Ramos (cell line): ENCODE results near the gene PSMB8.
"Not testable (repeated sequence)": the region's sequence is repeated elsewhere in the genome, so short reads cannot be mapped to it uniquely, and the experiment has no call there.

Source experiments
- in situ Hi-C: fragments of 300-500 bp; cut with MboI; formaldehyde crosslinking; loops from one replicate; pipeline ENCODE4 v1.14.3; 2022; ENCODE audit warnings: low sequenced_read_pairs; ENCODE audit not compliant: unreplicated experiment

The PSMB8 gene

GRCh38 chr6:32839356-32839755, 4.5 kb downstream of the PSMB8 start:
- in situ Hi-C loops = no loop called here

DNA sequence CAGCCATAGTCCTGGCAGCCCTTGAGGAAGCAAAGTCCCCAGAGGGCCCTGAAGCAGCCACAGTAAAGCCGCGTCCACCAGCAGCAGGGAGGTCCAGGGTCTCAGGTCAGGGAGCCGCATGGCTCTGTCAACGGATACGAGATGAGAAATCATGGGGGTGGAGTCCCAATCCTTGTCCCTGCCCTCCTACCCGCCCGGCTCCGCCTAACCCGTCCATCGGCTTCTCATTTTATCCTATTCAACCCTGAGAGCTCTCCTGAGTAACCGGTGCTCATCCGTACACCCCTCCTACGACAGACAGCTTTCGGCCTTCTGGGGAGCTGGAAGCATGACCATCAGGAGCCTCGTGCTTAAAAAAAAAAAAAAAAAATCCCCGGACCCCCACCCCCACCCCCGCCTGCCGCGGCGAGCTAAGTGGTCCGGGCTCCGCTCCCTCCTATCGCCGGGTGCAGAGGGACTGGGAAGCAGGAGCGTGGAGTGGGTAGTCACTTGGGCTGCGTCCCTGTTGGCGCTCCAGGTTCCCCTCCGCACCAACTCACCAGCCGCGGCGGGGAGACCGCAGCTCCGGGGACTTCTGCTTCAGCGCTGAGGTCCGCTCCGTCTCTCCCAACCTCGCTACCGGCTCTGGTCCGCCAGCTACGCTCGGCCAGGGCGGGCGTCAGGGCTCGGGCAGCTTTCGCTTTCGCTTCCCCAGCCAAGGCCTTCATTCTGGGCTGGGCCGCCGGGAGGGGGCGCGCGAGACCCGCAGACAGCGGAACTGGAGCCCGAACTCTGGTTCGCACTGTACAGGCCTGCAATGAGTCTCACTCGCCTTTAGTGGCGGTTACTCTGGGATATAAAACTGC, 5.5 kb downstream of the PSMB8 start, which contains the start of gene TAP2:
Gene TAP2, minus strand, starts transcription at position 626 of the 845 bp plus-strand sequence. Its CDS starts 506 bp downstream, at position 120.
- in situ Hi-C loops = no loop called here

GRCh38 chr6:32837651-32838113, 6.2 kb downstream of the PSMB8 start:
- in situ Hi-C loops = no loop called here

DNA sequence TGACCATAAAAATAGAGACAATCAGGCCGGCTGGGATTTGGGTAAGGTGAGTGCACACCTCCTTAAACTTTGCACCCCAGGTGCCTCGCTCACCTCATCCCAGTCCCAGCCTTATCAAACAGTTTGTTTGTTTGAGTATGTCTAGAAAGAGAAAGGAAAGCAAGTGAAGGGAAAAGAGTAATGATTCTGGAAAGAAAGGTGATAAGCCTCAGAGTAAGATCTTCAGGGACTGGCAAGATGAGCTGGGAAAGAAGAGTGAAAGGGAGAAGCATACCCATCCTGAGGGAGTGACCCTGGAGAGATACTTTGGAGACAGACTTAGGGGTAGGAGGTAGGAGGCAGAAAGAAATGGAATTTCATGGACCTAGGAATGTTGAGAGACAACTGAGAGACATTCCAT, 7.0 kb downstream of the PSMB8 start:
- in situ Hi-C loops = no loop called here

GRCh38 chr6:32835167-32835893, 8.5 kb downstream of the PSMB8 start:
- in situ Hi-C loops = no loop called here

DNA sequence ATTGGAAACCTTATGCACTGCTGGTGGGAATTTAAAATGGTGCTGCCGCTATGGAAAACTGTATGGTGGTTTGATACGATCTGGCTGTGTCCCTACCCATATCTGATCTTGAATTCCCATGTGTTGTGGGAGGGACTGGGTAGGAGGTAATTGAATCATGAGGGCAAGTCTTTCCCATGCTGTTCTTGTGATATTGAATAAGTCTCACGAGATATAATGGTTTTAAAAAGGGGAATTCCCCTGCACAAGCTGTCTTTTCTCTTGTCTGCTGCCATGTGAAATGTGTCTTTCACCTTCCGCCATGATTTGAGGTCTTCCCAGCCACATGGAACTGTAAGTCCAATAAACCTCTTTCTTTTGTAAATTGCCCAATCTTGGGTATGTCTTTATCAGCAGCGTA, 10.2 kb downstream of the PSMB8 start:
- in situ Hi-C loops = no loop called here

DNA sequence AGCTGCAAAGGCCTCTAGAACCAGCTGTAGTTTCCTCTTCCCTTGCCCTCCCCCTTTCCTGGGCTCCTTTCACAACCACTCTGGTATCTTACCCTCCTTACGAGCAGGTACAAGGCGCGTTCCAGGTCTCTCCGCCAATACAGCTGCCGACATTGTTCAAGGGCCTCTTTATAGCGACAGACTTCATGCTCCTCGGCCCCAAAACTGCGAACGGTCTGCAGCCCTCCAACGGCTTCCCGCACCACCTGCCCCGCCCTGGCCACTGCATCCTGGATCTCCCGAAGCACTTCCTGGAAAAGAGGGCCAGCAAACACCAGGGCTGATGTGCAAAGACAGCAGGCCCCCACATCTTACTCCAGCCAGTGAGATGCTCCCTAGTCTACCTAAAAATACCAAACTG, 11.3 kb downstream of the PSMB8 start:
- in situ Hi-C loops = no loop called here

- in situ Hi-C loops = no loop called here
Measured at GRCh38 chr6:32830936-32831335, 12.9 kb downstream of the PSMB8 start.

- in situ Hi-C loops = no loop called here
Measured at GRCh38 chr6:32830017-32830416, 13.8 kb downstream of the PSMB8 start.

GRCh38 chr6:32829495-32829894, 14.4 kb downstream of the PSMB8 start:
- in situ Hi-C loops = no loop called here

- in situ Hi-C loops = no loop called here
Measured at GRCh38 chr6:32827025-32827424, 16.8 kb downstream of the PSMB8 start.

DNA sequence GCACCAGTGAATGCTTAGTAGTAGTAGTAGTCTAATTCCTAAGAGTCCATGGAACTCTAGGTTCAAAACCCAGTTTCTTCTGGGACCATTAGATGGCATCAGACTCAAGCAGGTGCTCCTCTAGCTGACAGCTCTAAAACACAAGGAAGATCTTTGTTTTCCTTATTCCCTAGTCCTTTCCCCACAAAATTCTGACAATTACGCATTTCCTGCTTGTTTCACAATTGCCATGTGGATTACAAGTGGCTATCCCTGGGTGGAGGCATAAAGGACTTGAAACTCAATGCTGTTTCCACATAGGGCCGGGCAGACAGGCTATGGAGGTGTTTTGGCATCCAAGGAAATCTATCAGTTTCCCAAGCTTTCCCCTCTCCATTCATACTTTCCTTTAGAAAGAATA, 17.9 kb downstream of the PSMB8 start:
- in situ Hi-C loops = no loop called here

DNA sequence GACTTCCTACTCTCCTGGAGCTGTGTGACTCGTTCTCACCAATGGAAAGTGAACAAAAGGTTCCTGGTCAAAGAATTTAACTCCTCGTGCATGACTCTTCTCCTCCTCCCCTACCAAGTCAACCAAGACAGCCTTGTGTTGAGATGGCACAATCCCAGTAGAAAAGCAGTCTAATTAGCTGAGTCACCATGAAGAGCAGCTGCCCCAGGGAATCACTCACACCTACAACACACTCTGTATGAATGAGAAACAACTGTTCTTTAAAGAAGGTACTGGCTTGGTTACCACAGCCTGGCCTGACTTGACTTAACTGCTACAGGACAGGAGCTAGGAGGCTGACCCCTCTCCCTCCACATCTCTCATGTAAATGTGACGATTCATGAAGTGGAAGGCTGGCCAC, 24.1 kb downstream of the PSMB8 start:
- in situ Hi-C loops = no loop called here

- in situ Hi-C loops = no loop called here
Measured at GRCh38 chr6:32818867-32819266, 25.0 kb downstream of the PSMB8 start.

- in situ Hi-C loops = no loop called here
Measured at GRCh38 chr6:32816746-32817204, 27.1 kb downstream of the PSMB8 start, which contains the start of gene HLA-DOB. HLA-DOB (minus strand) TSS chr6:32817002; CDS start chr6:32816951, 51 bp downstream.

DNA sequence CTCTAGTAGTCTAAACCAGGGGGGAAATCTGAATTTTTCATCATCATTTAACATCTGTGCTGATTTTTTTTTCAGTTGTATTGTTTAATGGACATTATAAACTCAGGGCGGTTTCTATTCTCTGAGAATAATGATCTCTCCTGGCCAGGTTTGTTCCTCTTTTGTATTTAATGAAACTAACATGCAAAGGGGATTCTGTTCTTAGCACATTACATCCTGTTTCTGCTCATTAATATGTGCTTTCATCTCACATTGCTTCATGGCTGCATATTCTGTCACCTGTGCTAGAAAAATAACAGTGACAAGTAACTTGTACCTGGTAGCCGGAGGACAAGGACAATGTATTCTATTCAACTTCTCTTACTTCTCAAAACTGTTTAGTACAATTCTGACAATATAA, 27.9 kb downstream of the PSMB8 start:
- in situ Hi-C loops = no loop called here

GRCh38 chr6:32815115-32815514, 28.7 kb downstream of the PSMB8 start:
- in situ Hi-C loops = no loop called here

GRCh38 chr6:32814145-32814544, 29.7 kb downstream of the PSMB8 start:
- in situ Hi-C loops = no loop called here

- in situ Hi-C loops = no loop called here
Measured at GRCh38 chr6:32809171-32809570, 34.7 kb downstream of the PSMB8 start.

GRCh38 chr6:32807020-32807580, 36.7 kb downstream of the PSMB8 start:
- in situ Hi-C loops = no loop called here

- in situ Hi-C loops = not testable (repeated sequence)
Measured at GRCh38 chr6:32805404-32805803, 38.4 kb downstream of the PSMB8 start.
